GM12801 (cell line): Measurements from ENCODE around the gene RASSF5.

Experiments
- CTCF ChIP-seq: IDR thresholded peaks from one replicate; pipeline ENCODE4 v1.5.1; 2011; ENCODE audit warnings: control low read depth; ENCODE audit not compliant: insufficient read length; ENCODE audit errors: extremely low read depth

Gene RASSF5

GRCh38 chr1:206583707-206584648 is 76.6 kb downstream of the RASSF5 start:
- TF ChIP-seq CTCF: no peak

GRCh38 chr1:206584683-206585082 is 77.4 kb downstream of the RASSF5 start:
- TF ChIP-seq CTCF: no peak

- no peak for TF ChIP-seq CTCF
These were observed 79.4 kb downstream of the RASSF5 start for GRCh38 chr1:206586501-206587445.

- no peak for TF ChIP-seq CTCF
These were observed 80.6 kb downstream of the RASSF5 start for GRCh38 chr1:206587904-206588303.

GRCh38 chr1:206588492-206588891 is 81.2 kb downstream of the RASSF5 start:
- TF ChIP-seq CTCF: no peak

- TF ChIP-seq CTCF: no peak
These were observed 81.9 kb downstream of the RASSF5 start for GRCh38 chr1:206589206-206589605.
